GM19025 (cell line): ENCODE data around the gene GEMIN7.
A peak's percentile ranks its signal among the peaks of the same experiment; 100 is the strongest.

Source experiments
- ATAC-seq: cut with Tn5 transposase; IDR thresholded peaks from one replicate; pipeline ENCODE4 v1.9.1; 2021; ENCODE audit warnings: mild to moderate bottlenecking, low read depth, moderate library complexity; ENCODE audit not compliant: unreplicated experiment

GEMIN7 gene

DNA sequence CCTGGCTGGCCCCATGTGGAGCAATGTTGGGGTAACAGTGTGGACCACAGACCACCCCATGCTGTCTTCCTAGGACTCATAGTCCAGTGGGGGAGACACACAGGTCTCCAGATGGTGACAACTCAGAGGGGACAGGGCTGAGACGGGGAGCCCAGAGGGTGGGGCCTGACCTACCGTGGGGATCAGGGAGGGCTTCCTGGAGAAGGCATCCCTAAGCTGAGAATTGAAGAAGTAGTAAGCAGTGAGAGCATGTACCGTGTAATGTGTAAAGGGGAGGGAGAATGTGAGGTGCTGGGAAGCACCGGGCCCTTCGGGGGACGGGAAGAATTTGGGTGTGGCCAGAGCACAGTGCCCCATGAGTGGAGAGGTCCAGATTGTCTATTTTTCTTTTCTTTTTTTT lies 45.0 kb downstream of the GEMIN7 start:
- ATAC-seq = no peak

DNA sequence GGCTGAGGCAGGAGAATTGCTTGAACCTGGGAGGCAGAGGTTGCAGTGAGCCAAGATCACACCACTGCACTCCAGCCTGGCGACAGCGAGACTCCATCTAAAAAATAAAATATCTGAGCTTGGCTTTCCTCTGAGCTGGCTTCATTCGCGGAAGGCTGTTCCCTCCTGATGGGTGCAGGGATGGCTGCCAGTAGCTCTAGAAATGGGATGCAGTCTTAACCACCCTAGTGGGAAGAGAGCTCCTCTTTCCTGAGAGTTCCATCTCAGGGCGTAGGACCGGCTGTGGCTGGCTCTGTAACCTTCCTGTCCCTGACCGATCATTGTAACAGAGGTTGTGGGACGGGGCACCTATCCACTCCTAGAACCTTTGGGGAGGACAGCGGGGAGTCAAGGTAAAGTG lies 46.3 kb downstream of the GEMIN7 start:
- ATAC-seq = no peak

DNA sequence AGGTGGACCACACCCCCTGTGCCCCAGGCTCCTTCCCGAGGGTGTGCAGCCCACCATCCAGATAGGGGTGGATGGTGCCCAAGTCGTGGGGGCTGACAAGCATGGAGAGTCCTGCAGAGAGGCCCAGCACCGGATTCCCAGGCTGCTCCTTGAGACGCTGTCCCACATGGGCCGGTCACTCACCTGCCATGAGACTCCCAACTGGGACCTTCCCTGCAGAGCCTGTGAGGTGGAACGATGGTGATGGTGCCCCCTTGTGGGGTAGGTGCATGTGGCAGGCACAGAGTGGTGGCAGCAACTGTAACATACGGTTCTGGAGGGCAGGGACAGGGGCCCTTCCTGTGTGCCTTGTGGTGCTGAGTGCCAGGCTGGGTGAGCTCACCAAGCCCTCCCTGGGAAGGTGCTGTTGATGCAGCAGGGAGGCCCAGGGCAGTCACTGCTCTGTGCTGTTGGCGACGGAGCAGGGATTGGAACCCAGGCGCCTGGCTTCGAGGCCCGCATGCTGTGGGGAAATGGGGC lies 47.0 kb downstream of the GEMIN7 start:
- no peak for ATAC-seq

DNA sequence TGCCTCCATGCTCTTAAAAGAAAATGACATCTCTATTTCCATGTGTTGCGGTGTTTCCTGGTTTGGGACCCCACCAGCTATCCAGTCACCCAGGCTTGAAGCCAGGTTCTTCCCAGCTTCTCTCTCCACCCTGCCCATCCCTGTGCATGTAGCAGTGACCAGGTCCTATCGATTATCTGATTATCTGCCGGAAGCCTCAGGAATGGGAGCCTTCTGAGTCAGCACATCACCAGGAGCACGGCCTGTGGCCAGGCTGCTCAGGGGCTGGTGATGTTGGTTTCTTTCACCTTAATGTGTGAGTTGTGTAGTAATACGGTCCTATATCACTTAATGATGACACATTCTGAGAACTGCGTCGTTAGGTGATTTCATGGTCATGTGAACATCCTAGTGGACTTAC lies 47.6 kb downstream of the GEMIN7 start:
- ATAC-seq = no peak

DNA sequence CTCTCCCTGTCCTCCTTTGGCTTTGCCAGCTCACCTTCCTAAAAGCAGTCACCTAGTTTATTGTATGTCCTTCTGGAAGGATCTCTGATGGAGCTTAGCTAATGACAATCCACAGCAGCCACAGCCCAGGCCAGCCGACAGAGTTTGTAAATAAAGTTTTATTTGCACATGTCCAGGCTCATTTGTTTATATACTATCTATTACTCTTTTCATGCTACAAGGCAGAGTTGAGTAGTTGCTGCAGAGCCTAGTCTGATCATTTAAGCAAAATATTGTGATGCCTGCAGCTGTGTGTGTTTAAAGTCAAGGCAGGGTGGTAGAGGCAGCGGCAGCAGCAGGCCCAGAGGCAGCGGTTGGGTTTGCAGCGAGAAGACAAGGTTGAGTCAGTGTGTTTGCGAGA lies 49.1 kb downstream of the GEMIN7 start:
- no peak for ATAC-seq

DNA sequence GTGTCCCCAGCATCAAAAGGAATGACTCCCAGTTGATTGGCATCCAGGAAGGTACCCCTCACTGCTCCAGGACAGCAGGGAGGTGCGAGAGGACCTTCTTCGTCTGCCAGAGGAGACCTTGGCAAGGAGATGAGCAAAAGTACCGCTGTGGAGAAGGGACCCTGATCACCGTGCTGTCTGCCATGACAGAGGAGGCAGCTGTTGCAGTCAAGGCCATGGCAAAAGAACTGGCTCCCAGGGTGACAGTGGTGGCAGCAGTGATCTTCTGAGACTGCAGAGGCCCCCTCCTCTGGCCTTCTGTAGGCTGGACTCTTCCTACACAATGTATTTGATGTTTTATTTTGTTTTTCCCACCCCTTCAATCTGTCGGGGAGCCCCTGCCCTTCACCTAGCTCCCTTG lies 49.7 kb downstream of the GEMIN7 start:
- no peak for ATAC-seq

DNA sequence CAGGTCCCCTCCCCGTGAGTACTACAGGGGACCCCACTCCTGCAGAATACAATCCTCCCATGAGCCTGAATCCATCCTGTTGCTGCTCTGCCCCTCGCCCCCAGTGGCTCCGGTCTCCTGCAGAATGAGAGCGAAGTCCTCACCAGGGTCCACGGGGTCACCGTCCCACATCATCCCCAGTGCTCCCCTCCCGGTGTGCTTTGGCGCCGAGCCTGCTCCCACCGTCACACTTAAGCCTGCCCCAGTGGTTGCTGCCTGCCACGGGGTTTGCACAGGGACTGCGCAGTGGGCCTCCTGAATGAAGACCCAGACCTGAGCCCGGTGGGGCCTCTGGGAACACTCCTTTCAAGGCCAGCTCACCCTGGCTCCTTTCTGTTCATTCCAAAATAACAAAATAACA lies 51.2 kb downstream of the GEMIN7 start:
- ATAC-seq = no peak

DNA sequence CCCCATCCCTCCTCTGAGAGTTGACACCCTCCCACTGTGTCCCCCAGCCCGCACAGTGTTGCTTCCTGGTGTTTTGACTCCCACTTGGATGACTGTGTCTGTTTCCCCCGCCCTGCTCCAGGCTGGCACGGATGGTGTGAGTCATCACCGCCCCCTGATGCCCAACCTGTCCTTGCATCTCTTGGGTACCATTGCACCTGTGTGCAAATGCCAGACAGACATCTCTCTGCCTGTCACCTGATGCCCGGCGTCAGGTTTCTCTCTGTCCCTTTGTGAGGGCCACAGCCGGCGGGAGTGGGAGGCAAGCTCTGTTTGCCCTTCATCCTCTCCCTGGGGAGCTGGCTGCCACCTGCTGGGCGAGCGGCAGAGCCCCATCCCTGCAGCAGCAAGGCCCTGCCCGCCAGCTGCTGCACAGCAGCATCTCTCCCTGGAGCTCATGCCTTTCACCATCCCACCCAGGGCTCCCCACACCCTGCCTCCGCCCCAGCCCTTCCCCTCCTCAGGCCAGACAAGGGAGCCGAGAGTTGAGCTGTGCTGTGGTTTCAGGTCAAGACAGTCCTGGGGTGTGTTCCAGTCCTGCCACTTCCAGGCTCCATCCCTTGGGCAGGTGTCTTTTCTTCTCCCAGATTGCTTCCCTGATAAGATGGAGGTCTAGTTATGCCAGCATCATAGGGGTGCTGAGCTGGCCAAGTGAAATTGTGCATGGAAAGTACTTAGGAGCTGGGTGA lies 52.0 kb downstream of the GEMIN7 start:
- no peak for ATAC-seq

DNA sequence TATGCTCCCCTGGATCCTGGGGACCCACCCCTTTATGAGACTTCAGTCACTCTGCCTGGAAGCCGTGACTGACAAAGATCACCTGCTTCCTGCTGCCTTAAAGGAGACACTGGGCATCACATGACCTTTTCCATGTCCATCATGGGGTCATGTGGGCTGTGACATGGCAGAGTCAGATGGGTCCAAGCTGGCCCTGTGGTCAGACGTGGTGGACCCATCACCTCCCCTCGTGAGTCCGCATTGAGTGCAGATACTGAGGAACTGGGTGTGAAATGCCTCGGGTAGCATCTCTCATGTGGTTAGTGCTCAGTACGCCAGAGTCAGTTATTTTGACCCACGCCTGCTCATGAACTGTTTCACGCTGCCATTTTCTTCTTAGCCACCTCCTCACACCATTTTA lies 54.6 kb downstream of the GEMIN7 start:
- no peak for ATAC-seq

DNA sequence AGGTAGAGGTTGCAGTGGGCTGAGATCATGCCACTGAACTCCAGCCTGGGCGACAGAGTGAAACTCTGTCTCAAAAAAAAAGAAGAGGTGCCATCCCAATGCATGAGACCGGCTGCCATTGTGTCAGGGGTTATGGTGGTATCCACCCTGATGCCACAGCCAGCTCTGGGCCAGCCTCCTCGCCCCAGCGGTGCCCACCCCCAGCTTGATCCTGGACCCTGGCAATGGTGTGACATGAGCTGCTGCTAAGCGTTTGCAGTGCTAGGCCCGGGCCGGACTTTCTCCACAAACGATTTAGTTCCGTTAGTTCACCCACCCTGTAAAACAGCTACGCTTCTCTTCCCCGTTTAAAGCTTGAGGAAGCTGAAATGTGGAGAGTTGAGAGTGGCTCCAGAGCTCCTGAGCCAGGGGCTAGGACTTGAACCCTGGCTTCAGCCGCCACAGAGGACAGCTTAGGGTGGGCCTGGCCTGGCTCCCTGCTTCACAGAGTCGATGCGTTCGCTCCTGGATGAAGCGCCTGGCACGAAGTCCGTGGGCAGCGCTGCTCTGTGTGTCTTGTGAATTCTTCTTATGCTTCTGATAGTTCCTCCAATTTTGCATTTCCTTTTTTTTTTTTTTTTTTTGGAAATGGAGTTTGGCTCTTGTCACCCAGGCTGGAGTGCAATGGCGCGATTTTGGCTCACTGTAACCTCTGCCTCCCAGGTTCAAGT lies 56.3 kb downstream of the GEMIN7 start:
- ATAC-seq = no peak

DNA sequence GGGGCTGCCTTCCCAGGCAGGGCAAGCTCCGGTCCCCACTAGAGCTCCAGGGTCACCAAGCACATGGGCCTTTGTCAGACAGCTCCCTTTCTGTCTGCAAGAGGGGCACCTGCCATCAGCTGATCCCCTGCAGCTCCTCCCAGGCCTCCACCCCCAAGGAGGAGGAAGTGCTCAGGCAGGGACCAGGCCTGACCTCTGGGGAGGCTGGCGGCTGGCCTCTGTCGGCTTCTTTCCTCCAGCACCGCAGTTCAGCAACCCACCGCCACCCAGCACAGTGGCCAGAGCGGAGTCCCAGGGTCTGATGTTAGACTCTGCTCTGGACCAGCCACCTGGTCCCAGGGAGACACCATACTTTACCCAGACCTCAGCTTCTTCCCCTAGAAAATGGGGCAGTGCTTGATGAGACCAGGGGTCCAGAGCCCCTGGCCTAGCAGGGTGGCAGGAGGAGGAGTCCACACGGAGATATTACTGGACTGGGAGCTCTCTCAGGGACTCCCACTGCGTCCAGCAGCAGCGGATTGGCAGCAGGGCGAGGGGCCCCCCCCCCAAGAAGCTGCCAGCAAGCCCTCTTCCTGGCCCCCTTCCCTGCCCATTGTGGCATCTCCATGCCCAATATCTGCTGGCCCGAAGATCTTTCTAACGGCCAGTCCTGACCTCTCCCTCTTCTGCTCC lies 57.6 kb downstream of the GEMIN7 start:
- ATAC-seq = no peak

DNA sequence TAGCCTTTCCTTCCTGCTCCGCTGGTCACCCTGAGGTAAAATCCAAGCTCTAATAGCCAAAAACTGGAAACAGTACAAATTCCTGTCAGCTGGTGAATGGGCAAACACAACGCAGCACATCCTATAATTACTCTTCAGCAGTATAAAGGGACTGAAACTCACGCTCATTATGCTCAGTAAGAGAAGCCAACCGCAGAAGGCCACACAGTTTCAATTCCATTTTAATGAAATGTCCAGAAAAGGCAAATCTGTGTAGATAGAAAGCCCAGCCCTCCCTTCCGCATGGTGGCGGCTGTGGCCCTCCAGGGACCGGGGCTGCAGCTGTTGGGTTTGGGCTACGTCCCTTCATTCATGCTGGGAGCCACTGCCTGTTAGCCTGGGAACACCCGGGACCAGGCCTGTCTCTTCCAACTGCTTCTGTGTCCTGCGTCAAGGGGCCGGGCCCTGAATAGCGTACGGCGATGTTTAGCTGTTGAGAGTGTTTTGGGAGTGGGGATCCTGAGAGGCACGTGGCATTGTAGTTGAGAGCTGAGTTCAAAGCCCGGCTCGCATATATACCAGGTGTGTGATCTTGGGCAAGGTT lies 58.2 kb downstream of the GEMIN7 start:
- peak; percentile 81 for ATAC-seq

DNA sequence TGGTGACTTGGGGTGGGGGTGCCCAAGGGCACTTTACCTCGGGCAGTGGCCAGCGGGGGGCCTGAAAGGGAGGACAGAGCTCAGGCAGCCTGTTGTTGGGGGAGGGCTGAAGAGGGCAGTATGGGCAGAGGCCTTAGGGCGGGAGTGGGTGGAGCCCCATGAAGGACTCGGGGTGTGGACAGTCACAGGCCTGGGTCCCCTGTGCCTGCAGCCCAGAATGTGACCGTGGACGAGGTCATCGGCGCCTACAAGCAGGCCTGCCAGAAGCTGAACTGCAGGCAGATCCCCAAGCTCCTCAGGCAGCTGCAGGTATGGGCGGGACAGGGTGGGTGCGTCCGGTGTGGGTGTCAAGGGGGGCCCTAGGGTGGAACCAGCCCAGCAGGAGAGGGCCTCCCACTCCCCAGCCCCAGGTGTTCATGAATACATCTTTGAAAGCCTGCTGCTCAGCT lies 59.3 kb downstream of the GEMIN7 start:
- no peak for ATAC-seq

DNA sequence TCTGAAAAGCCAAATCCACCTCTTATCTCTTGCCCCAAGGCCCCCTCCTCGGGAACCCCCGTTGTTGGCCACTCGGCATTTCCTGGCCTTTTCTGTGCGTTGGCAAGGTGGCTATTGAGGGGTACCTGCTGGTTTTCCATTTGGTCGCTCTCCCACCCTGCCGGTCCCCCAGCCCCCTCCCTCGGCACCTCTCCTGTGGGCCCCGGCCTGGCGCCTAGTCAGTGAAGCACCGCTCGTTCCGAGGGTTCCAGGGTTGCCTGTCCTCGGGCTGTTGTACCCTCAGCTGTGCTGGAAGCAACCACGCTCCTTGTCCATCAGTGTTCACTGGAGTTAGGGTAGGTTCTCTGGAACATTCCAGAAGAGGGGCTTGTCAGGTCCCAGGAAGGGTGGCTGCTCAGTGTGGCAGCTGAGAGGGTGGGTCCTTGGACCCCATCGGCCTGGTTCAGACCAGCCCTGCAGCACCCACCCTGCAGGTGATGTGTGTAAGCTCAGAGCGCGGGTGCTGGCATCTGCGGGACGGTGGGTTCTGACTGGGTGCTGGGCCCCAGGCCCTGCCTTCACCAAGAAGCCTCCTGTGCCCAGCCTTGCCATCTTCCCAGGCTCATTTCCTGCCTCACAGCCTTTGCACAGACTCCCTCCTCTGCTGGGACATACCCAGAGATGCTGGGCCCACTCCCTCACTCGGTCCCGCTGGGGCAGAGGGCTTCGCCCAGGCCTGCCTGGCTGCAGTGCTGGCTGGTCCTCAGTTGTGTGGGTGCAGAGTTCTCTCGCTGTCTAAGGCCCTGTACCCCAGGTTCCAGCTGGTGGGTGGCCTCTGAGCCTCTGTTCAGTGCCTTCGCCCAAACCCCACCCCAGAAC lies 60.5 kb downstream of the GEMIN7 start:
- ATAC-seq = no peak

DNA sequence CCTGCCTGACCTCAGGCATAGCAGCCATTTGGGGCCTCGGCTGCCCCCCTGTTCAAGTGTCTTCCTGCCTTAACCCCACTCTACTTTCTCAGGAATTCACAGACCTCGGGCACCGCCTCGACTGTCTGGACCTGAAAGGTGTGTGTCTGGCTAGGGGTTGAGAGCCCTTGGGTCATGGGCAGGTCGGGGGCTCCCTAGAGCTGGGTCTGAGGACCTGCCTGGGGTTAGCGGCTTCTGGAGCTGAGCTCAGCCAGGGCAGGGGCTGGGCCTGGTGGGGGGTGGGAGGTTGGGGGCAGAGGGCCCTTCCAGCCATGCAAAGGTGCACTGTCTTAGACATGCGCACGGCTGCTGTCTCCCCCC lies 61.1 kb downstream of the GEMIN7 start:
- no peak for ATAC-seq

DNA sequence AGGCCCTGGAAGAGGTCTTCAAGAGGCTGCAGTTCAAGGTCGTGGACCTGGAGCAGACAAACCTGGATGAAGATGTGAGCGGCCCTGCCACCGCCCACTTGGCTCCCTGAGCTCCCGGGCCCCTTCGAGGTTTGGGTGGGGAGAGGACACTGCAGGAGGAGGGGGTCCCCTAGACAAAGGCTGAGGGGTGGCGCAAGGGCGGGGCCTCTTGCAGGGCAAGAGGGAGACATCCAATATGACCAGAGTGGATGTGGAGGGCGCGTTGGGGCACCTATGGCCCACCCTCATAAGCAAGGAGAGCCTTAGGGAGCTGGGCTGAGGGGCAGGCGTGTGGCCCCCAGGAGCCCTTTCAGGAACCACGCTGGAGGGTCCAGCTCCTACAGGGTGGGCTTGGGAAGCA lies 61.5 kb downstream of the GEMIN7 start:
- ATAC-seq = no peak
